ENCODE measurements around the gene ATP2C1.

DNA sequence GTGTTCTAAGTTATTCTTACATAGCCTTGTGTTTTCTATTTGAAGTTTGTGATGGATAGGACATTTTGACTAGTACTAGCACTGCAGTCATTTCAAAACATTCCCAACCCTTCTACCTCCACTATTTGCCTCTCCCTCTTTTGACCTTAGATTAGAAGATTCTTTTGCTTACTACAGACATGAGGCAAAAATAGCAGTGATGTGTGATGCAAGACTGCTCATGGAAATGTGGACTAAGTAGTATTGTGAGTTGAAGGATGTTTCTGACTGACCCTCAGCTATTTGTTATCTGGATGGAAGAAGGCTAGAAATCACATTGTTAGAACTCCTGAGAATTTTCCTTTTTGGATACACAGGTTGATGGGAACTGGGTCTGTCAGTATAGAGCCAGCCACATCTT lies 45.9 kb downstream of the ATP2C1 start:
- TF ChIP-seq MYC (IDR thresholded peaks at IDR 0.05; ENCODE audit: low read depth, low read length), result no peak
- TF ChIP-seq, protein P1, sequence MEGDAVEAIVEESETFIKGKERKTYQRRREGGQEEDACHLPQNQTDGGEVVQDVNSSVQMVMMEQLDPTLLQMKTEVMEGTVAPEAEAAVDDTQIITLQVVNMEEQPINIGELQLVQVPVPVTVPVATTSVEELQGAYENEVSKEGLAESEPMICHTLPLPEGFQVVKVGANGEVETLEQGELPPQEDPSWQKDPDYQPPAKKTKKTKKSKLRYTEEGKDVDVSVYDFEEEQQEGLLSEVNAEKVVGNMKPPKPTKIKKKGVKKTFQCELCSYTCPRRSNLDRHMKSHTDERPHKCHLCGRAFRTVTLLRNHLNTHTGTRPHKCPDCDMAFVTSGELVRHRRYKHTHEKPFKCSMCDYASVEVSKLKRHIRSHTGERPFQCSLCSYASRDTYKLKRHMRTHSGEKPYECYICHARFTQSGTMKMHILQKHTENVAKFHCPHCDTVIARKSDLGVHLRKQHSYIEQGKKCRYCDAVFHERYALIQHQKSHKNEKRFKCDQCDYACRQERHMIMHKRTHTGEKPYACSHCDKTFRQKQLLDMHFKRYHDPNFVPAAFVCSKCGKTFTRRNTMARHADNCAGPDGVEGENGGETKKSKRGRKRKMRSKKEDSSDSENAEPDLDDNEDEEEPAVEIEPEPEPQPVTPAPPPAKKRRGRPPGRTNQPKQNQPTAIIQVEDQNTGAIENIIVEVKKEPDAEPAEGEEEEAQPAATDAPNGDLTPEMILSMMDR (IDR thresholded peaks at IDR 0.05; ENCODE audit: extremely low read depth in 1 of 2, insufficient read depth in 1 of 2, low read depth in 1 of 2, low read length in 2 of 2), result no peak
- TF ChIP-seq JUN (IDR thresholded peaks at IDR 0.05; ENCODE audit: borderline replicate concordance, insufficient read depth, insufficient read length, low read depth), result no peak

Measured in endothelial cell of umbilical vein (primary cell).